Breast epithelium (tissue), 4 donors: ENCODE data around the gene ARMC9. TPM values are rescaled to one million over a fixed set of nuclear protein-coding genes. Genes with fewer than 3 reads are reported as not detected.

Experiments
- DNase-seq, 2 donors: peaks; one replicate each; pipeline ENCODE4 v3.0.0-alpha.2; 2019; ENCODE audit warnings: low spot score in 2 of 2
- H3K27ac ChIP-seq, 2 donors: fragments of 200-600 bp; sonication (generic) in 1 of 2; one replicate each; pipeline ENCODE4 v1.5.1; 2016 to 2019; ENCODE audit warnings: mild to moderate bottlenecking in 1 of 2
- H3K27me3 ChIP-seq, 2 donors: fragments of 200-600 bp; sonication (generic) in 1 of 2; one replicate each; pipeline versions ENCODE4 v1.5.1 to v1.6.0; 2017 to 2019; ENCODE audit warnings: control low read depth in 1 of 2, mild to moderate bottlenecking in 1 of 2
- H3K36me3 ChIP-seq: fragments of 200-600 bp; one replicate; pipeline ENCODE4 v1.5.1; 2019
- H3K4me1 ChIP-seq, 2 donors: fragments of 200-600 bp; sonication (generic); one replicate each; pipeline ENCODE4 v1.5.1; 2016 to 2019; ENCODE audit warnings: control low read depth in 1 of 2
- H3K4me3 ChIP-seq, 3 donors: fragments of 200-600 bp; sonication (generic); 1 replicate in 2 of 3; 2 replicates in 1 of 3; pipeline ENCODE4 v1.5.1; 2016 to 2019; ENCODE audit warnings: mild to moderate bottlenecking in 3 of 3, moderate library complexity in 2 of 3
- H3K9me3 ChIP-seq, 2 donors: fragments of 200-600 bp; sonication (generic) in 1 of 2; one replicate each; pipeline ENCODE4 v1.5.1; 2016 to 2019; ENCODE audit warnings: control low read depth in 1 of 2
- CTCF ChIP-seq, 3 donors: fragments of 450-650 bp; IDR thresholded peaks; one replicate each; pipeline ENCODE4 v1.5.1; 2016 to 2017; ENCODE audit warnings: antibody characterized with exemption in 3 of 3, mild to moderate bottlenecking in 3 of 3, moderate library complexity in 3 of 3
- POLR2A ChIP-seq: fragments of 450-650 bp; IDR thresholded peaks from one replicate; pipeline ENCODE4 v1.6.1; 2016; ENCODE audit warnings: antibody characterized with exemption, mild to moderate bottlenecking, moderate library complexity
- POLR2AphosphoS5 ChIP-seq, 3 donors: sonication (generic); formaldehyde crosslinking; IDR thresholded peaks; one replicate each; pipeline ENCODE4 v1.6.1; 2017; ENCODE audit warnings: antibody characterized with exemption in 3 of 3
- intact Hi-C: fragments of 100-400 bp; cut with DNase I; formaldehyde crosslinking; loops from one replicate; pipeline ENCODE4 v1.15.1; 2023; ENCODE audit warnings: low total_unique reads
- total RNA-seq, 3 donors: library from RNA; depleted of rRNA; stranded (reverse); fragments of >200 nt; gene quantifications; one replicate each; pipeline ENCODE4 v1.1.0, GENCODE V29; 2016

Gene ARMC9
- total RNA-seq, 3 donors from 2014 or later = 4.0 to 20.8 (median 18.0) TPM

GRCh38 chr2:231243866-231244265 is 45.4 kb downstream of the ARMC9 start:
- Histone ChIP-seq H3K27ac (no peak overlapping the region), H3K9me3 (no peaks in the 10 kb centered on the region), H3K36me3 (no peaks in the 10 kb centered on the region), H3K4me3 (no peak overlapping the region), H3K4me1 (no peaks in the 10 kb centered on the region), H3K27me3 (no peaks in the 10 kb centered on the region)
- DNase-seq = no peak
- intact Hi-C loops = no loop called here
- no peak for TF ChIP-seq POLR2A

GRCh38 chr2:231244382-231245248 is 46.2 kb downstream of the ARMC9 start:
- H3K4me1 ChIP-seq = no peaks in the 10 kb centered on the region
- no peak overlapping the region for H3K27ac ChIP-seq
- no peak overlapping the region for H3K4me3 ChIP-seq
- intact Hi-C loops = no loop called here
- no peaks in the 10 kb centered on the region for H3K9me3 ChIP-seq
- no peaks in the 10 kb centered on the region for H3K27me3 ChIP-seq
- no peak for TF ChIP-seq POLR2A
- no peak for TF ChIP-seq CTCF (IDR thresholded peaks at IDR 0.05)
- no peak for TF ChIP-seq POLR2AphosphoS5 (IDR thresholded peaks at IDR 0.05)
- H3K36me3 ChIP-seq = no peaks in the 10 kb centered on the region
- DNase-seq = no peak

DNA sequence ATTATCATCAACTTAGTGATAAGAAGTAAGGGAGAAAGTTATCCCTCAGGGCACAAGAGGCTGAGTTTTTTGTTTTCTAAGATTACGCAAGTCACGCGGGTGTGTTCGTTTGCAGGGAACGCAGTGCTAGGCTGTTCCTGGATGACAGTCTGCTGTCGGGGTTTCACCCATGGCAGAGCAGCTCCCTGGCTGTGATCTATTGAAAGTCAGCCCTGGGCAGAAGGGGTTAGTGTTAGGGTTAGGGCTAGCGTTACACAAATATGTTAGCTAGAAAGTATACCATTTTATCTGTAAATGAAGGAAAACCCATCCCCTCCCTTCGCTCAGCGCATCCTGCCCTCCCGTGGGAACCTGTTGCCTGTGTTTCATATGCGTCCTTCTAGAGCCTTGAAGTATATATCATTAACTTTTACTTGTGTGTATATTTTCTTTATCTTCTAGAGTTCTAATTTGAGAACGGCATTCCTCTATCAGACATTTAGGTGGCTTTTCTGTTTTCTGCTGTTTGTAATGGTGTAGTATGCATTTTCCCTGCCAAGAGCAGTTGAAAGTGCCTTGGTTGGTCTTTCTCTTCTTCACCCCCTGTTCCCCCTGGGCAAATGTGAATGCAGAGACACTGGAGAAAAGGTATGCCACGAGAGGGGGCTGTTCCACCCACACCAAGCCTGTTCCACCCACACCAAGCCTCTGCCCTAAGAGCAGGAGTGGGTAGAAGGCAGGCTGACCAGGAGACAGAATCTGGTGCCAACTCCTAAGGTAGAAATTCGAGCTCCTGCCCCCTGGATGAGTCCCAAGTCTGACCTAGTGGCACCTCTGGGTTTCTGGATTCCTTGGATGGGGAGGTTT is 47.0 kb downstream of the ARMC9 start:
- Histone ChIP-seq H3K27me3 (no peaks in the 10 kb centered on the region), H3K4me3 (no peak overlapping the region), H3K36me3 (no peaks in the 10 kb centered on the region), H3K4me1 (no peaks in the 10 kb centered on the region), H3K27ac (no peak overlapping the region), H3K9me3 (no peaks in the 10 kb centered on the region)
- DNase-seq = no peak
- no peak for TF ChIP-seq CTCF (IDR thresholded peaks at IDR 0.05)
- TF ChIP-seq POLR2A = no peak
- no peak for TF ChIP-seq POLR2AphosphoS5 (IDR thresholded peaks at IDR 0.05)
- intact Hi-C loops = no loop called here

- no peak overlapping the region for H3K4me3 ChIP-seq
- DNase-seq = no peak
- H3K27me3 ChIP-seq = no peaks in the 10 kb centered on the region
- H3K27ac ChIP-seq = no peak overlapping the region
- no peaks in the 10 kb centered on the region for H3K4me1 ChIP-seq
- TF ChIP-seq POLR2A = no peak
- no peaks in the 10 kb centered on the region for H3K36me3 ChIP-seq
- no peaks in the 10 kb centered on the region for H3K9me3 ChIP-seq
- intact Hi-C loops = no loop called here
Measured at GRCh38 chr2:231246171-231246842, 47.9 kb downstream of the ARMC9 start.

- Histone ChIP-seq H3K27me3 (no peaks in the 10 kb centered on the region), H3K4me3 (no peak overlapping the region), H3K4me1 (no peaks in the 10 kb centered on the region), H3K9me3 (no peaks in the 10 kb centered on the region), H3K27ac (no peak overlapping the region), H3K36me3 (no peaks in the 10 kb centered on the region)
- DNase-seq = no peak
- TF ChIP-seq CTCF (IDR thresholded peaks at IDR 0.05) (no peak), POLR2A (no peak), POLR2AphosphoS5 (IDR thresholded peaks at IDR 0.05) (no peak)
- intact Hi-C loops = no loop called here
Measured at GRCh38 chr2:231250146-231250545, 51.7 kb downstream of the ARMC9 start.
